Left lobe of liver (tissue), 2 donors: ENCODE results near the gene SLC25A43. TPM values are rescaled to one million over a fixed set of nuclear protein-coding genes. Genes with fewer than 3 reads are reported as not detected.

ENCODE experiments used
- ATAC-seq: fragments of 200-7000 bp; cut with Tn5 transposase; one replicate; pipeline ENCODE4 v1.9.1; 2020; ENCODE audit warnings: mild to moderate bottlenecking, moderate library complexity
- DNase-seq: peaks from one replicate; pipeline ENCODE4 v3.0.0-alpha.2; 2020; ENCODE audit warnings: low spot score
- total RNA-seq: library from RNA; stranded (reverse); gene quantifications from one replicate; pipeline ENCODE4 v1.2.1, GENCODE V29; 2021
- donor health status: DM: no; HTN: no; CAD: no; lungs with moderate emphysema.
- donor health status: DM: no; HTN: yes; CAD: no.

SLC25A43 gene
- total RNA-seq, 1 donor from 2014 or later: 7.3 TPM

DNA sequence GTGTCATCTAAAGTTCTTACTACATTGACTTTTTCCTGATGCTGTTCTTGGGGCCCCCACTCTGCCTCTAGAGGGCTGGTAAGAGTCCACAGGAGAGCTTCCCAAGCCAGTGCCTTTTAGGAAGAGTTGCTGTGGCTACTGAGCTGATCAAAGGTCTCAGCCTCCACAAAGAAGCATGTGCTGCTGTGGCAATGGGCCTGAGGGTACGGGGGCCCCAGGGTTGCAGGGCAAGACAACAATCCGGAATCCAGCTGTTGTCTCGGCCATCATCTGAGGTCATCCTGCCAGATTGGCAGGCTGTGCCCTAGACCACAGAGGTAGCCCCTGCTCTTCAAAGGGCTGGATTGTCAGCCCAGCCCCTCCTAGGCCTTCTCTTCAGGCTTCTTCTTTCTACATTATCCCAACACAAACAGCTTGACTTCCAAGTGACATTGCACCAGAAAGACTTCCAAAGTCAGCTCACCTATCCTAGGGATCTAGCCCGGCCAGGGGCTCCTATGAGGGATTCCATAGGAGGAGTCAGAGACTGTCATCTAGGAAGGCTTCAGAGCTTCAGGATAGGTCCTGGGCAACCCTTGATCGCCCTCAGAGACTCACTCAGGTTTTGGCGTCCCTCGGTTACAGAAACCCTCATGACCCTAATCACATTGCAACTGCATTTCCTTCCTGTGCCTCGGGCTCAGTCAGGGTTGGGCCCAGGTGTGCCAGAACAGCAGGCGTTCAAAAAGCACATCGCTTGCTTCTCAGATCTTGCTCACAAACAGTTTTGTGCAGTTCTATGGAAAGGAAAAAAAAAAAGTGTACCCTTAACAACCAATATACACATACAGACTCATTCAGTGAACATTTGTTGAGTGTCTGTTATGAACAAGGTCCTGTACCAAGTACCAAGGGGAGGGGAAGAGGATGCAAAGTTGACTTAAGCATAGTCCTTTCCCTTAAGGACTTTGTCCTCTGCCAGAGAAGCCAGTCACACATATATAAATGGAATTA, 96.9 kb downstream of the SLC25A43 start:
- DNase-seq: no peak
- peak; percentile 46 for ATAC-seq

DNA sequence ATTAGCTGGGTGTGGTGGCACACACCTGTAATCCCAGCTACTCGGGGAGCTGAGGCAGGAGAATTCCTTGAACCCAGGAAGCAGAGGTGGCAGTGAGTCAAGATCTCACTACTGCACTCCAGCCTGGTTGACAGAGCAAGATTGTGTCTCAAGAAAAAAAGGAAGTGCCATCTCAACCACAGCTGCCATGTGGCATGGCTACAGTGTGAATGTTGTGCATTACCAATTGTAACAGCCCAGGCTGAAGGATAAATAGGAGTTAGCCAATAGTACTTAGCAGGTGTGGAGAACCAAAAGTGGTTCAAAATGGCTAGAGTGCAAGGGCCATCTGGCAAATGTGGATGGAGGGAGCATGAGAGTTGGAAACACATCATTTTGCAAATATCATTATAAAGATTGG, 98.0 kb downstream of the SLC25A43 start:
- no peak for ATAC-seq

DNA sequence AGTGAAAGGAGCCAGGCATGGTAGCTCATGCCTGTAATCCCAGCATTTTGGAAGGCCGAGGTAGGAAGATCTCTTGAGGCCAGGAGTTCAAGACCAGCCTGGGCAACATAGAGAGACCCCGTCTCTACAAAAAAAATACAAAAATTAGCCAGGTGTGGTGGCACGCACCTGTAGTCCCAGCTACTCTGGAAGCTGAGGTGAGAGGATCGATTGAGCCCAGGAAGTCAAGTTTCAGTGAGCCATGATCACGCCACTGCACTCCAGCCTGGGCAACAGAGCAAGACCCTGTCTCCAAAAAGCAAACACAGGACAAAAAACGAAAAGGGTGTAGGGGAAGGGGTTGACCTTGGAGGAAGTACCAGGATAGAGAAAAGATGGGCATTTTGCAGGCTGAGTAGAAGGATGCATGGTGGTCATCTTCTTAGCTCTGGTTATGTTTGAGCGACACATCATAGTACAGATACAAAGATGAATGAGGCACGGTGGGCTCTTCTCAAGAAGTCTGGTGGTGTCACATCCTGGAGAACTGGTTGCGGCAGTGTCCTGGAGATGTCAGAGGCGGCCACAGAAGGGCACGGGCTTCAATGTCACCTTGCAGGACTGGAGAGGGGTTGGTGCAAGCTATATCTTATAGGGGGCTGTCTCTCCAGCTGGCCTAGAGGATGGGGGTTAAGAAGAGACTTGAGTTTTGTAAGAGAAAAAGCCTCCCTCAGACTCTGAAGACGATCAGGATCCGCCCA, 101.1 kb downstream of the SLC25A43 start:
- ATAC-seq (no peak), DNase-seq (no peak)

More for the DNA sequence above, 98.0 kb downstream of the SLC25A43 start:
- no peak for DNase-seq

- no peak for ATAC-seq
- DNase-seq: no peak
Observed at GRCh38 chrX:119501511-119502148, 102.5 kb downstream of the SLC25A43 start.

DNA sequence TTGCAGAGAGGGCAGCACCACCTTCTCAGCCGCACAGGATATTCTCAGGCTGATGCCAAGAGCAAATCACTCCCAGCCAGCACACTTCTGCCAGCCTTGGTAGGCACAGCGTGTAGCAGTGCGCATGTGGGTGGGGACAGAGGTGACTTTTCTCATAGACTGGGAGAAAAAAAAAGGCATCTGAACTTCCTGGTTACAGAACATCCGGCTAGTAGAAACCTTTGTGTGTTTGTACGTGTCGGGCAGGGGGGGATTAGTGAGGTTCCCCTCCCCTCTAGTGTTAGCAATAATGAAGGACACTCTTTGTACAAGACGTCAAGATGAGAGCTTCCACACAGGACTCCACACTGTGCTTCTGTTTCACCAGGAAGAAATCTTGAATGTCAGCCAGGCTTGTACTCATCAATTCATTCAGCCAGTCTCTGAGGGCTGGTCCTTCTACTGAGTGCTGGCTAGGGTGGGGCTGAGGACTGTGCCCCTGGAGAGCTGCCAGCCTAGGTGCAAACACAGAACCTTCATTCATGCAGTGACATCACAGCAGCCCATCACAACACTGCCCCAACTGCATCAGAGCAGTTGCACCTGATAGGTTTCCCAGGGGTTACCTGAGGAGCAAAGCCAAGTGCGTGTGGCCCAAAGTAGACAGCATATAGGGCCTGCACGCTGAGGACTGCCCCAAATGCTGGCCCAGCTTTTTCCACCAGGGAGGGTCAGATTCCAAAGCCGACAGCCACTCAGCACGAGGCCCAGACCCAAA, 103.8 kb downstream of the SLC25A43 start:
- ATAC-seq (peak; percentile 67), DNase-seq (peak; percentile 55)

DNA sequence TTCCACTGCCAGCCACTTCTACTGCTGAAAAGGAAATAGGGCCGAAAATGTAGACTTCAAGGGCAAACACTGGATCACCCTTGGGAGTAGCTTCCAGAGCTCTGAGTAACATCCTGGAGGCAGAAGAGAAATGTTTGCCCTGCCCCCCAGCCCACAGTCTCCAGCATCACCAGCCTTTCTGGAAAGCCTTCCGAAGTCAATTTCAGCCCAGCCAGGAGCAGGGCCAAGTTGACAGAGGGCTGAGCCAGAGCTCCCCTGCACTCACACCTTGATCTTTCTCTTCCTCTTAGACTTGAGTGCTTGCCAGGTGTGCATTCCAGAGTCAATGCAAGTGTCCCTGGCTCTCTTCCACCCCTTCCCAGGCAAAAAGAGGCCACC, 104.3 kb downstream of the SLC25A43 start:
- ATAC-seq (peak; percentile 77), DNase-seq (peak; percentile 82)

Other genes with a start within 250 kb of the SLC25A43 start
- 267 TPM for gene PGRMC1, start 163.1 kb upstream of the SLC25A43 start, total RNA-seq
- 208 TPM for gene SLC25A5, start 69.1 kb downstream of the SLC25A43 start, total RNA-seq
- gene STEEP1, start 166.1 kb downstream of the SLC25A43 start, total RNA-seq: 6.8 TPM
- 13.6 TPM for gene UBE2A, start 175.2 kb downstream of the SLC25A43 start, total RNA-seq
- 4.2 TPM for gene NKRF, start 207.1 kb downstream of the SLC25A43 start, total RNA-seq